Sciatic nerve (tissue), 2 donors: ENCODE measurements around the gene FAM114A1. TPM values are rescaled to one million over a fixed set of nuclear protein-coding genes. Genes with fewer than 3 reads are reported as not detected.
"Not testable (repeated sequence)": the region's sequence is repeated elsewhere in the genome, so short reads cannot be mapped to it uniquely, and the experiment has no call there.

Source experiments
- ATAC-seq: fragments of 200-7000 bp; cut with Tn5 transposase; one replicate; pipeline ENCODE4 v1.9.1; 2020; ENCODE audit warnings: mild to moderate bottlenecking, moderate library complexity
- DNase-seq: peaks from one replicate; pipeline ENCODE4 v3.0.0-alpha.2; 2020; ENCODE audit warnings: low spot score
- intact Hi-C: fragments of 100-400 bp; cut with DNase I; formaldehyde crosslinking; loops from one replicate; pipeline ENCODE4 v1.14.2; 2022
- total RNA-seq: library from RNA; stranded (reverse); fragmentation: NEBNext Ultra II Directional; extraction: Animal tissue kit (Norgen Biotek cat#: 25700); gene quantifications from one replicate; pipeline ENCODE4 v1.2.1, GENCODE V29; 2021
- donor health status: DM: no; HTN: no; CAD: no.
- donor health status: DM: no; HTN: no; CAD: no.

FAM114A1 gene
- total RNA-seq, 1 donor from 2014 or later: 92.9 TPM

- intact Hi-C loops: no loop called here
- DNase-seq (no peak), ATAC-seq (no peak)
Observed at GRCh38 chr4:38951598-38951997, 84.0 kb downstream of the FAM114A1 start.

- no peak for ATAC-seq
- no peak for DNase-seq
- intact Hi-C loops: no loop called here
Observed at GRCh38 chr4:38952017-38952416, 84.4 kb downstream of the FAM114A1 start.

GRCh38 chr4:38954727-38955126 is 87.1 kb downstream of the FAM114A1 start:
- DNase-seq (no peak), ATAC-seq (no peak)
- intact Hi-C loops: no loop called here

GRCh38 chr4:38955957-38956356 is 88.4 kb downstream of the FAM114A1 start:
- DNase-seq (no peak), ATAC-seq (no peak)
- intact Hi-C loops: loop anchor here (2.0 kb wide), 1 partner anchor 17 kb away; no protein-coding TSS in a partner anchor

GRCh38 chr4:38957261-38957815 is 89.7 kb downstream of the FAM114A1 start:
- peak; percentile 73 for ATAC-seq
- DNase-seq: no peak
- intact Hi-C loops: loop anchor here (2.0 kb wide), 1 partner anchor 19 kb away; no protein-coding TSS in a partner anchor

- intact Hi-C loops: loop anchor here (2.0 kb wide), 1 partner anchor 19 kb away; no protein-coding TSS in a partner anchor
Observed at GRCh38 chr4:38957893-38958292, 90.3 kb downstream of the FAM114A1 start.

GRCh38 chr4:38958453-38959190 is 91.0 kb downstream of the FAM114A1 start:
- ATAC-seq: no peak
- intact Hi-C loops: no loop called here
- no peak for DNase-seq

More at GRCh38 chr4:38957893-38958292, 90.3 kb downstream of the FAM114A1 start:
- DNase-seq (no peak), ATAC-seq (no peak)

- DNase-seq, intact Hi-C loops, ATAC-seq: not testable (repeated sequence)
Observed at GRCh38 chr4:38959248-38959647, 91.6 kb downstream of the FAM114A1 start.

- DNase-seq (no peak), ATAC-seq (no peak)
- intact Hi-C loops: no loop called here
Observed at GRCh38 chr4:38964942-38965775, 97.6 kb downstream of the FAM114A1 start.

- DNase-seq (no peak), ATAC-seq (no peak)
- intact Hi-C loops: no loop called here
Observed at GRCh38 chr4:38965866-38966265, 98.3 kb downstream of the FAM114A1 start.

GRCh38 chr4:38967260-38968095 is 99.9 kb downstream of the FAM114A1 start:
- peak; percentile 75 for ATAC-seq
- DNase-seq: no peak
- intact Hi-C loops: no loop called here

GRCh38 chr4:38968668-38969067 is 101.1 kb downstream of the FAM114A1 start:
- no peak for ATAC-seq
- no peak for DNase-seq
- intact Hi-C loops: no loop called here

GRCh38 chr4:38976308-38976707 is 108.7 kb downstream of the FAM114A1 start:
- intact Hi-C loops: no loop called here
- ATAC-seq (no peak), DNase-seq (no peak)

GRCh38 chr4:38979081-38979480 is 111.5 kb downstream of the FAM114A1 start:
- DNase-seq (no peak), ATAC-seq (no peak)
- intact Hi-C loops: no loop called here

GRCh38 chr4:38979511-38980230 is 112.1 kb downstream of the FAM114A1 start:
- intact Hi-C loops: no loop called here
- no peak for ATAC-seq
- DNase-seq: no peak

- ATAC-seq (no peak), DNase-seq (no peak)
- intact Hi-C loops: no loop called here
Observed at GRCh38 chr4:38980903-38981676, 113.5 kb downstream of the FAM114A1 start.

- DNase-seq (no peak), ATAC-seq (no peak)
- intact Hi-C loops: no loop called here
Observed at GRCh38 chr4:38982361-38983095, 114.9 kb downstream of the FAM114A1 start.
